H9 (cell line): Measurements from ENCODE around the gene MGAT4C. TPM values are rescaled to one million over a fixed set of nuclear protein-coding genes. Genes with fewer than 3 reads are reported as not detected.

Experiments
- DNase-seq: peaks from one replicate; pipeline ENCODE4 v3.0.0-alpha.2; 2017
- H2AFZ ChIP-seq: one replicate; pipeline ENCODE4 v1.6.1; 2013; ENCODE audit warnings: mild to moderate bottlenecking, low read length, control low read depth, moderate library complexity
- H2AK5ac ChIP-seq: 2 replicates; pipeline ENCODE4 v1.6.1; 2013; ENCODE audit warnings: low read length, control low read depth, mixed read lengths; ENCODE audit not compliant: insufficient read length
- H2BK120ac ChIP-seq: one replicate; pipeline ENCODE4 v1.6.1; 2013; ENCODE audit warnings: low read depth, mild to moderate bottlenecking, low read length, control low read depth, inconsistent platforms; ENCODE audit not compliant: poor library complexity, severe bottlenecking
- H2BK12ac ChIP-seq: 2 replicates; pipeline ENCODE4 v1.6.1; 2013; ENCODE audit warnings: low read length, control low read depth, mixed read lengths, low read depth; ENCODE audit not compliant: insufficient read length
- H2BK15ac ChIP-seq: 2 replicates; pipeline ENCODE4 v1.6.1; 2013; ENCODE audit warnings: low read depth, low read length, control low read depth
- H2BK20ac ChIP-seq: one replicate; pipeline ENCODE4 v1.6.1; 2013; ENCODE audit warnings: low read depth, mild to moderate bottlenecking, low read length, control low read depth, inconsistent platforms; ENCODE audit not compliant: poor library complexity, severe bottlenecking
- H2BK5ac ChIP-seq: 2 replicates; pipeline ENCODE4 v1.6.1; 2013; ENCODE audit warnings: low read length, control low read depth, mixed read lengths; ENCODE audit not compliant: insufficient read length
- H3K14ac ChIP-seq: 2 replicates; pipeline ENCODE4 v1.6.1; 2013; ENCODE audit warnings: low read length, control low read depth; ENCODE audit not compliant: insufficient read depth
- H3K18ac ChIP-seq: 2 replicates; pipeline ENCODE4 v1.6.1; 2013; ENCODE audit warnings: low read depth, mild to moderate bottlenecking, mixed read lengths, low read length, control low read depth; ENCODE audit not compliant: insufficient read length
- H3K23ac ChIP-seq: 2 replicates; pipeline ENCODE4 v1.6.1; 2013; ENCODE audit warnings: low read length, control low read depth, mixed read lengths, low read depth; ENCODE audit not compliant: insufficient read length
- H3K23me2 ChIP-seq: 2 replicates; pipeline ENCODE4 v1.6.1; 2013; ENCODE audit warnings: low read depth, mild to moderate bottlenecking, mixed read lengths, low read length, control low read depth; ENCODE audit not compliant: insufficient read length, poor library complexity, severe bottlenecking
- H3K27ac ChIP-seq: 2 replicates; pipeline ENCODE4 v1.5.1; 2013; ENCODE audit warnings: low read length, control low read depth, mixed read lengths, low read depth; ENCODE audit not compliant: insufficient read length
- H3K27me3 ChIP-seq: 2 replicates; pipeline ENCODE4 v1.6.1; 2013; ENCODE audit warnings: low read length, control low read depth, inconsistent platforms; ENCODE audit not compliant: insufficient read depth
- H3K4ac ChIP-seq: 2 replicates; pipeline ENCODE4 v1.6.1; 2013; ENCODE audit warnings: low read depth, mild to moderate bottlenecking, control low read depth, inconsistent platforms, low read length, moderate library complexity
- H3K4me1 ChIP-seq: 2 replicates; pipeline ENCODE4 v1.6.1; 2013; ENCODE audit warnings: low read length, control low read depth, inconsistent platforms; ENCODE audit not compliant: insufficient read depth
- H3K4me2 ChIP-seq: 2 replicates; pipeline ENCODE4 v1.6.1; 2013; ENCODE audit warnings: low read length, control low read depth, mixed read lengths; ENCODE audit not compliant: insufficient read length, insufficient read depth
- H3K56ac ChIP-seq: 2 replicates; pipeline ENCODE4 v1.6.1; 2013; ENCODE audit warnings: low read depth, mild to moderate bottlenecking, mixed read lengths, low read length, control low read depth; ENCODE audit not compliant: insufficient read length
- H3K79me1 ChIP-seq: 2 replicates; pipeline ENCODE4 v1.6.1; 2013; ENCODE audit warnings: low read depth, mild to moderate bottlenecking, moderate library complexity, low read length, control low read depth, inconsistent platforms; ENCODE audit not compliant: insufficient read depth, poor library complexity, severe bottlenecking
- H3K79me2 ChIP-seq: 2 replicates; pipeline ENCODE4 v1.6.1; 2013; ENCODE audit warnings: low read length, control low read depth, inconsistent platforms; ENCODE audit not compliant: insufficient read depth
- H3K9ac ChIP-seq: 2 replicates; pipeline ENCODE4 v1.6.1; 2013; ENCODE audit warnings: low read length, control low read depth, mixed read lengths; ENCODE audit not compliant: insufficient read length; ENCODE audit errors: extremely low read depth
- H3K9me3 ChIP-seq: one replicate; pipeline ENCODE4 v1.6.1; 2013; ENCODE audit warnings: low read depth, low read length, inconsistent platforms; ENCODE audit not compliant: control insufficient read depth
- H3T11ph ChIP-seq: one replicate; pipeline ENCODE4 v1.6.1; 2013; ENCODE audit warnings: mild to moderate bottlenecking, low read length, control low read depth, inconsistent platforms
- H4K20me1 ChIP-seq: one replicate; pipeline ENCODE4 v1.6.1; 2013; ENCODE audit not compliant: control insufficient read depth, insufficient read length, insufficient read depth
- H4K5ac ChIP-seq: 2 replicates; pipeline ENCODE4 v1.6.1; 2013; ENCODE audit warnings: low read depth, mild to moderate bottlenecking, mixed read lengths, low read length, control low read depth; ENCODE audit not compliant: insufficient read length
- H4K8ac ChIP-seq: replicated peaks from 2 replicates; pipeline ENCODE4 v1.6.1; 2013; ENCODE audit warnings: low read length, control low read depth, mixed read lengths, low read depth; ENCODE audit not compliant: insufficient read length
- H4K91ac ChIP-seq: 2 replicates; pipeline ENCODE4 v1.6.1; 2013; ENCODE audit warnings: low read depth, mild to moderate bottlenecking, moderate library complexity, mixed read lengths, low read length, control low read depth; ENCODE audit not compliant: insufficient read length
- H3K27ac Mint-ChIP-seq, 3 experiments: 2 replicates in 2 of 3; 3 replicates in 1 of 3; pipeline ENCODE4 v1.8.0; 2020 to 2021; ENCODE audit warnings: mixed read lengths in 3 of 3, mild to moderate bottlenecking in 1 of 3, moderate library complexity in 1 of 3
- H3K27me3 Mint-ChIP-seq: 2 replicates; pipeline ENCODE4 v1.8.0; 2021; ENCODE audit warnings: low read depth, mild to moderate bottlenecking, moderate library complexity, mixed read lengths
- H3K36me3 Mint-ChIP-seq, 3 experiments: 2 replicates in 2 of 3; 3 replicates in 1 of 3; pipeline ENCODE4 v1.8.0; 2020 to 2021; ENCODE audit warnings: low read depth in 3 of 3, mixed read lengths in 3 of 3; ENCODE audit not compliant: insufficient read depth in 1 of 3
- H3K4me1 Mint-ChIP-seq, 2 experiments: 2 replicates each; pipeline ENCODE4 v1.8.0; 2020; ENCODE audit warnings: mixed read lengths in 2 of 2
- H3K4me3 Mint-ChIP-seq, 2 experiments: 2 replicates in 1 of 2; 3 replicates in 1 of 2; pipeline ENCODE4 v1.8.0; 2020 to 2021; ENCODE audit warnings: mild to moderate bottlenecking in 2 of 2, mixed read lengths in 2 of 2, moderate library complexity in 1 of 2
- H3K9me3 Mint-ChIP-seq, 2 experiments: 2 replicates in 1 of 2; 3 replicates in 1 of 2; pipeline ENCODE4 v1.8.0; 2020; ENCODE audit warnings: mild to moderate bottlenecking in 2 of 2, mixed read lengths in 2 of 2, moderate library complexity in 1 of 2
- WGBS: extraction: QIAGEN DNeasy Blood & Tissue Kit; methylation state at CpG from one replicate; pipeline ENCODE4 v1.1.7; 2013; ENCODE audit warnings: missing lambda C conversion rate, low lambda C conversion rate, mixed read lengths; ENCODE audit not compliant: insufficient read length; ENCODE audit errors: extremely low coverage; 5-methylcytosine and 5-hydroxymethylcytosine counted together
- total RNA-seq: library from RNA; stranded (reverse); gene quantifications from 2 replicates; pipeline ENCODE4 v1.2.1, GENCODE V29; 2021
- TF ChIP-seq, protein P1 (sequence below): fragments of 200-600 bp; sonication (generic); conservative IDR thresholded peaks from 3 replicates; pipeline ENCODE4 v1.8.0; 2021; ENCODE audit warnings: antibody characterized with exemption, mild to moderate bottlenecking

The MGAT4C gene
- total RNA-seq, 1 experiment from 2014 or later = 1.3 TPM

DNA sequence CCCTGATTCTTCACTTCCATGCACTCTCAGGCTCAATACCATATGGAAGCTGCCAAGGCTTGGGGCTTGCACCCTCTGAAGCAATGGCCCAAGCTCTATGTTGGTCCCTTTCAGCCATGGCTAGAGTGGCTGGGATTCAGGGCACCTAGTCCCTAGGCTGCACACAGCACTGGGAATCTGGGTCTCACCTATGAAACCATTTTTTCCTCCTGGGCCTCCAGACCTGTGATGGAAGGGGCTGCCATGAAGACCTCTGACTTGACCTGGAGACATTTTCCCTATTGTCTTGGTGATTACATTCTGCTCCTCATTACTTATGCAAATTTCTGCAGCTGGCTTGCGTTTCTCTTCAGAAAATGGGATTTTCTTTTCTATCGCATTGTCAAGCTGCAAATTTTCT lies 258.1 kb downstream of the MGAT4C start:
- no peak overlapping the region for H3K4me2 ChIP-seq
- H2BK120ac ChIP-seq = no peak overlapping the region
- no peak overlapping the region for H2BK15ac ChIP-seq
- DNase-seq = no peak
- H3K23me2 ChIP-seq = no peaks in the 10 kb centered on the region
- H3K27ac Mint-ChIP-seq = no peak overlapping the region
- H2BK20ac ChIP-seq = no peak overlapping the region
- H4K20me1 ChIP-seq = no peaks in the 10 kb centered on the region
- peaks cover 24 to 42% (median 30%) of the 10 kb centered on the region in 3 experiments for H3K36me3 Mint-ChIP-seq
- no peak overlapping the region for H2BK5ac ChIP-seq
- H3K23ac ChIP-seq = no peak overlapping the region
- H3K4me1 Mint-ChIP-seq = no peaks in the 10 kb centered on the region
- H3T11ph ChIP-seq = no peak overlapping the region
- no peaks in the 10 kb centered on the region for H3K4me1 ChIP-seq
- no peaks in the 10 kb centered on the region for H3K79me2 ChIP-seq
- H3K79me1 ChIP-seq = no peaks in the 10 kb centered on the region
- H3K14ac ChIP-seq = no peak overlapping the region
- no CpG with 5 or more reads among the region's 2 CpGs for WGBS
- H4K5ac ChIP-seq = no peak overlapping the region
- H3K9me3 ChIP-seq = peaks cover 9% of the 10 kb centered on the region
- H4K8ac ChIP-seq = no peak overlapping the region
- no peak overlapping the region for H4K91ac ChIP-seq
- no peak overlapping the region for H3K18ac ChIP-seq
- H3K27me3 Mint-ChIP-seq = no peaks in the 10 kb centered on the region
- no peak overlapping the region for H2AFZ ChIP-seq
- no peak overlapping the region for H3K56ac ChIP-seq
- H3K27me3 ChIP-seq = no peaks in the 10 kb centered on the region
- no peak overlapping the region for H3K27ac ChIP-seq
- no peak overlapping the region for H2BK12ac ChIP-seq
- H3K4ac ChIP-seq = no peak overlapping the region
- no peak overlapping the region for H2AK5ac ChIP-seq
- no peak overlapping the region for H3K4me3 Mint-ChIP-seq
- TF ChIP-seq, protein P1, sequence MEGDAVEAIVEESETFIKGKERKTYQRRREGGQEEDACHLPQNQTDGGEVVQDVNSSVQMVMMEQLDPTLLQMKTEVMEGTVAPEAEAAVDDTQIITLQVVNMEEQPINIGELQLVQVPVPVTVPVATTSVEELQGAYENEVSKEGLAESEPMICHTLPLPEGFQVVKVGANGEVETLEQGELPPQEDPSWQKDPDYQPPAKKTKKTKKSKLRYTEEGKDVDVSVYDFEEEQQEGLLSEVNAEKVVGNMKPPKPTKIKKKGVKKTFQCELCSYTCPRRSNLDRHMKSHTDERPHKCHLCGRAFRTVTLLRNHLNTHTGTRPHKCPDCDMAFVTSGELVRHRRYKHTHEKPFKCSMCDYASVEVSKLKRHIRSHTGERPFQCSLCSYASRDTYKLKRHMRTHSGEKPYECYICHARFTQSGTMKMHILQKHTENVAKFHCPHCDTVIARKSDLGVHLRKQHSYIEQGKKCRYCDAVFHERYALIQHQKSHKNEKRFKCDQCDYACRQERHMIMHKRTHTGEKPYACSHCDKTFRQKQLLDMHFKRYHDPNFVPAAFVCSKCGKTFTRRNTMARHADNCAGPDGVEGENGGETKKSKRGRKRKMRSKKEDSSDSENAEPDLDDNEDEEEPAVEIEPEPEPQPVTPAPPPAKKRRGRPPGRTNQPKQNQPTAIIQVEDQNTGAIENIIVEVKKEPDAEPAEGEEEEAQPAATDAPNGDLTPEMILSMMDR = no peak
- H3K9me3 Mint-ChIP-seq = peaks cover 37 to 54% of the 10 kb centered on the region in 2 experiments
- H3K9ac ChIP-seq = no peak overlapping the region
